ENCODE data around the gene RALGPS1. TPM values are rescaled to one million over a fixed set of nuclear protein-coding genes. Genes with fewer than 3 reads are reported as not detected.

Gene RALGPS1
- total RNA-seq, 1 donor from 2014 or later, result 30.7 TPM

DNA sequence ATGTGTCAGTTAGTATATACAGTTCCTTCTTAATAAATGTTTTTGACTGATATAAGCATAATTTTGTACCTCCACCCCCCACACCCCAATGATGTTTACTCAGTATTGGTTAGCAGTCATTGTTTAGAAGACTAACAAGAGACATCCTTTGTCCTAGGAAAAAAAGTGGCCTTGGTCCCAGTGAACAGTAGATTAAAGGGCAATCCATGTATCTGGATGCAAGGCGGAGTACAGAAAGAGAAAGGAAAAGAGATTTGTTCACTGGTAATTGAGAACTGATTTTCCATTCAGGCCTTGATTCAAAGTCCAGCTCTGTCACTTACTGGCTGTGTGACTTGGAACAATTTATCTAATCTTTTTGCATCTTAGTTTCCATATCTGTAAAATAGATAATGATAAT is 4.6 kb downstream of the RALGPS1 start:
- Histone ChIP-seq H3K27me3 (peaks cover 12% of the 10 kb centered on the region), H3K9me3 (ENCODE audit: low read depth) (no peaks in the 10 kb centered on the region), H3K36me3 (no peaks in the 10 kb centered on the region), H3K27ac (no peak overlapping the region), H2AFZ (replicated peaks) (no peak overlapping the region), H3K4me3 (no peak overlapping the region), H3K9ac (no peak overlapping the region), H3K4me2 (no peak overlapping the region), H3K79me2 (ENCODE audit: low read depth) (no peaks in the 10 kb centered on the region), H3F3A (ENCODE audit: low read depth) (peaks cover 14% of the 10 kb centered on the region), H4K20me1 (ENCODE audit: low read depth) (peaks cover 31% of the 10 kb centered on the region), H3K4me1 (peaks cover 15% of the 10 kb centered on the region)
- DNase-seq (ENCODE audit: low spot score), result no peak
- Mint-ChIP-seq H3K4me1 (peaks cover 14% of the 10 kb centered on the region), H3K9me3 (no peaks in the 10 kb centered on the region), H3K36me3 (no peaks in the 10 kb centered on the region), H3K4me3 (no peak overlapping the region), H3K27me3 (ENCODE audit: insufficient read depth, low read depth) (peaks cover 13% of the 10 kb centered on the region), H3K27ac (no peak overlapping the region)
- no peak for TF ChIP-seq EZH2 (IDR thresholded peaks at IDR 0.05)
- TF ChIP-seq, protein P1, sequence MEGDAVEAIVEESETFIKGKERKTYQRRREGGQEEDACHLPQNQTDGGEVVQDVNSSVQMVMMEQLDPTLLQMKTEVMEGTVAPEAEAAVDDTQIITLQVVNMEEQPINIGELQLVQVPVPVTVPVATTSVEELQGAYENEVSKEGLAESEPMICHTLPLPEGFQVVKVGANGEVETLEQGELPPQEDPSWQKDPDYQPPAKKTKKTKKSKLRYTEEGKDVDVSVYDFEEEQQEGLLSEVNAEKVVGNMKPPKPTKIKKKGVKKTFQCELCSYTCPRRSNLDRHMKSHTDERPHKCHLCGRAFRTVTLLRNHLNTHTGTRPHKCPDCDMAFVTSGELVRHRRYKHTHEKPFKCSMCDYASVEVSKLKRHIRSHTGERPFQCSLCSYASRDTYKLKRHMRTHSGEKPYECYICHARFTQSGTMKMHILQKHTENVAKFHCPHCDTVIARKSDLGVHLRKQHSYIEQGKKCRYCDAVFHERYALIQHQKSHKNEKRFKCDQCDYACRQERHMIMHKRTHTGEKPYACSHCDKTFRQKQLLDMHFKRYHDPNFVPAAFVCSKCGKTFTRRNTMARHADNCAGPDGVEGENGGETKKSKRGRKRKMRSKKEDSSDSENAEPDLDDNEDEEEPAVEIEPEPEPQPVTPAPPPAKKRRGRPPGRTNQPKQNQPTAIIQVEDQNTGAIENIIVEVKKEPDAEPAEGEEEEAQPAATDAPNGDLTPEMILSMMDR (IDR thresholded peaks at IDR 0.05), result no peak
- no peak for TF ChIP-seq EZH2phosphoT487 (IDR thresholded peaks at IDR 0.05)

DNA sequence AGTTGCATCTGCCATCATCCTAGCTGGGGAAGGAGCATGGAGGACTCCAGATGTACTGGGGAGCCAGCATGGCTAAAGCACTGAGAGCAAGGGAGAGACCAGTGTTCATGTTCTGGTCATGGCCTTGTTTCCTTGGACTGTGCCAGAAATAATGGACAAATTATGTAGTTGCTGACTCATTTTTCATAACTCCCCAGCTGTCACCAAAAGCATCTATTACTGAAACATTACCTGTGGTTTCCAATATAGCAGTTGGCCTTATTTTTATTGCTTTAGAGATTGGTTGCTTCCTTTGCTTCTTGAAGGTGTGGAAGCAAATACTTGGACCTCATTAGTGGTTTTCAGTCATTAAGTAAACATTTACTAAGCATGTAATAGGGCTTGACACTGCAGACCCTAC is 11.3 kb downstream of the RALGPS1 start:
- no peak overlapping the region for H3K4me3 Mint-ChIP-seq
- H2AFZ ChIP-seq (replicated peaks), result no peak overlapping the region
- no peaks in the 10 kb centered on the region for H3K9me3 Mint-ChIP-seq
- H3K79me2 ChIP-seq (ENCODE audit: low read depth), result no peaks in the 10 kb centered on the region
- H3K27me3 ChIP-seq, result no peaks in the 10 kb centered on the region
- H3K36me3 Mint-ChIP-seq, result no peaks in the 10 kb centered on the region
- no peak overlapping the region for H3K4me3 ChIP-seq
- no peak for DNase-seq (ENCODE audit: low spot score)
- peaks cover 18% of the 10 kb centered on the region for H4K20me1 ChIP-seq (ENCODE audit: low read depth)
- TF ChIP-seq EZH2phosphoT487 (IDR thresholded peaks at IDR 0.05), result no peak
- no peak for TF ChIP-seq EZH2 (IDR thresholded peaks at IDR 0.05)
- TF ChIP-seq, protein P1 (IDR thresholded peaks at IDR 0.05), result no peak
- H3K9me3 ChIP-seq (ENCODE audit: low read depth), result no peaks in the 10 kb centered on the region
- H3K9ac ChIP-seq, result no peak overlapping the region
- no peaks in the 10 kb centered on the region for H3K36me3 ChIP-seq
- peaks cover 15% of the 10 kb centered on the region for H3K4me1 ChIP-seq
- no peaks in the 10 kb centered on the region for H3K27me3 Mint-ChIP-seq (ENCODE audit: insufficient read depth, low read depth)
- H3K4me2 ChIP-seq, result no peak overlapping the region
- peaks cover 8% of the 10 kb centered on the region for H3F3A ChIP-seq (ENCODE audit: low read depth)
- no peaks in the 10 kb centered on the region for H3K4me1 Mint-ChIP-seq
- no peak overlapping the region for H3K27ac Mint-ChIP-seq
- H3K27ac ChIP-seq, result no peak overlapping the region

DNA sequence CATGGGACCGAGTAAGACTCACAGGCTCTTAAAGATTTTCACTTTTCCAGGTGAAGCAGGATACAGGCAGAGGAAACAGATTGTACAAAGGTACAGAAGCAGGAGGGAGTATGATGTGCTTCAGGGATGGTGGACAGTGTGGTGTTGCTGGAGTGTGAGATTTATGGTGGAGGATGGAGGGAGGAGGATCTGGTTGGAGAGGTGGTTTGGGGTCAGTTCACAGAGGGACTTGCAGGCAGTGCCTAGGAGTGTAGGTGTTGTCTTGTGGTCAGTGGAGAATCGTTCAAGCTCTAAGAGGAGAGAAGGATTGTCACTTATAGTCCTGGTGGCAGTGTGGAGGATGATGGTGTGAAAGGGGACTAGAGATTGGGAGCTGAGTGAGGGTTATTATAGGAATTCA is 11.8 kb downstream of the RALGPS1 start:
- Histone ChIP-seq H3K4me2 (no peak overlapping the region), H3F3A (ENCODE audit: low read depth) (peaks cover 8% of the 10 kb centered on the region), H3K36me3 (no peaks in the 10 kb centered on the region), H3K4me3 (no peak overlapping the region), H3K79me2 (ENCODE audit: low read depth) (no peaks in the 10 kb centered on the region), H3K27ac (no peak overlapping the region), H2AFZ (replicated peaks) (no peak overlapping the region), H3K4me1 (peaks cover 15% of the 10 kb centered on the region), H3K27me3 (no peaks in the 10 kb centered on the region), H3K9ac (no peak overlapping the region), H4K20me1 (ENCODE audit: low read depth) (peaks cover 18% of the 10 kb centered on the region), H3K9me3 (ENCODE audit: low read depth) (no peaks in the 10 kb centered on the region)
- no peak for TF ChIP-seq EZH2phosphoT487 (IDR thresholded peaks at IDR 0.05)
- TF ChIP-seq, protein P1 (IDR thresholded peaks at IDR 0.05), result no peak
- Mint-ChIP-seq H3K36me3 (no peaks in the 10 kb centered on the region), H3K4me3 (no peak overlapping the region), H3K9me3 (no peaks in the 10 kb centered on the region), H3K4me1 (no peaks in the 10 kb centered on the region), H3K27me3 (ENCODE audit: insufficient read depth, low read depth) (no peaks in the 10 kb centered on the region), H3K27ac (no peak overlapping the region)
- DNase-seq (ENCODE audit: low spot score), result no peak
